SK-N-SH (cell line): ENCODE measurements around the gene KCNQ5. TPM values are rescaled to one million over a fixed set of nuclear protein-coding genes. Genes with fewer than 3 reads are reported as not detected.

Source experiments
- CTCF ChIA-PET: fragments of 300-600, 350-600 bp; formaldehyde crosslinking; extraction: SDS; loops from one replicate; lab custom pipeline; 2021; lab: Yijun Ruan, JAX
- POLR2A ChIA-PET: fragments of 350-600 bp; sonication (Branson Sonifier 250); formaldehyde crosslinking; extraction: SDS; loops from one replicate; lab custom pipeline; 2020; ENCODE audit warnings: antibody characterized with exemption, inconsistent platforms; lab: Yijun Ruan, JAX
- DNase-seq: peaks from one replicate; pipeline ENCODE4 v3.0.0; 2012
- H2AFZ ChIP-seq: fragments of 200-600 bp; sonication (generic); 2 replicates; pipeline ENCODE4 v1.8.1; 2016; ENCODE audit warnings: antibody characterized with exemption, mild to moderate bottlenecking, low read depth
- H3F3A ChIP-seq: fragments of 200-600 bp; sonication (generic); replicated peaks from 2 replicates; pipeline ENCODE3; 2016; ENCODE audit warnings: antibody characterized with exemption, mild to moderate bottlenecking; ENCODE audit not compliant: insufficient read depth
- H3K27ac ChIP-seq, 2 experiments: fragments of 200-500 bp in 1 of 2; fragments of 200-600 bp in 1 of 2; sonication (Bioruptor generic) in 1 of 2; sonication (generic), shearing (Covaris generic) in 1 of 2; 2 replicates each; pipeline versions ENCODE4 v1.5.1 to v1.6.1; 2014 to 2016; ENCODE audit warnings: low read depth in 2 of 2, inconsistent platforms in 1 of 2, low read length in 1 of 2, mild to moderate bottlenecking in 1 of 2, mixed read lengths in 1 of 2
- H3K27me3 ChIP-seq: fragments of 200-600 bp; sonication (generic), shearing (Covaris generic); 2 replicates; pipeline ENCODE4 v1.6.1; 2016; ENCODE audit warnings: mixed run types; ENCODE audit not compliant: insufficient read depth
- H3K36me3 ChIP-seq, 2 experiments: fragments of 200-500 bp in 1 of 2; fragments of 200-600 bp in 1 of 2; sonication (Bioruptor generic) in 1 of 2; sonication (generic) in 1 of 2; replicated peaks in 1 of 2; 2 replicates each; pipeline versions ENCODE3 to v1.5.1; 2014 to 2016; ENCODE audit warnings: low read length in 1 of 2, mild to moderate bottlenecking in 1 of 2; ENCODE audit not compliant: insufficient read depth in 2 of 2, control insufficient read depth in 1 of 2
- H3K4me1 ChIP-seq, 2 experiments: fragments of 200-500 bp in 1 of 2; fragments of 200-600 bp in 1 of 2; sonication (Bioruptor generic) in 1 of 2; sonication (generic), shearing (Covaris generic) in 1 of 2; 2 replicates each; pipeline versions ENCODE4 v1.5.1 to v1.6.1; 2014 to 2016; ENCODE audit warnings: low read depth in 1 of 2, low read length in 1 of 2, mixed run types in 1 of 2; ENCODE audit not compliant: insufficient read depth in 2 of 2, control insufficient read depth in 1 of 2
- H3K4me2 ChIP-seq: fragments of 200-600 bp; sonication (generic), shearing (Covaris generic); 2 replicates; pipeline ENCODE4 v1.6.1; 2017; ENCODE audit warnings: mixed run types
- H3K4me3 ChIP-seq, 2 experiments: fragments of 200-500 bp in 1 of 2; fragments of 200-600 bp in 1 of 2; sonication (Bioruptor generic) in 1 of 2; sonication (generic), shearing (Covaris generic) in 1 of 2; 2 replicates each; pipeline versions ENCODE4 v1.5.1 to v1.8.1; 2014 to 2016; ENCODE audit warnings: low read depth in 2 of 2, inconsistent platforms in 1 of 2, low read length in 1 of 2, mild to moderate bottlenecking in 1 of 2, mixed read lengths in 1 of 2, moderate library complexity in 1 of 2
- H3K79me2 ChIP-seq: fragments of 200-600 bp; sonication (generic); 2 replicates; pipeline ENCODE4 v1.8.1; 2017; ENCODE audit warnings: mild to moderate bottlenecking; ENCODE audit not compliant: insufficient read depth
- H3K9ac ChIP-seq: fragments of 200-600 bp; sonication (generic); 2 replicates; pipeline ENCODE4 v1.6.1; 2017; ENCODE audit warnings: mixed run types
- H3K9me2 ChIP-seq: fragments of 200-600 bp; sonication (generic); 2 replicates; pipeline ENCODE4 v1.6.1; 2017; ENCODE audit warnings: mixed run types
- H3K9me3 ChIP-seq: fragments of 200-600 bp; sonication (generic); 2 replicates; pipeline ENCODE4 v1.6.1; 2017; ENCODE audit warnings: mixed run types, mild to moderate bottlenecking, moderate library complexity
- H4K20me1 ChIP-seq: fragments of 200-600 bp; sonication (generic); 2 replicates; pipeline ENCODE4 v1.6.1; 2017; ENCODE audit warnings: mild to moderate bottlenecking, mixed run types; ENCODE audit not compliant: insufficient read depth
- CHD2 ChIP-seq: fragments of 150-350 bp; IDR thresholded peaks from 2 replicates; pipeline ENCODE4 v1.6.1; 2018; ENCODE audit warnings: low read length; ENCODE audit not compliant: partially characterized antibody
- ELF1 ChIP-seq: IDR thresholded peaks from 2 replicates; pipeline ENCODE4 v1.4.0; 2012
- EP300 ChIP-seq, 2 experiments: IDR thresholded peaks; 2 replicates each; pipeline versions ENCODE4 v1.4.0 to v1.6.1; 2012; ENCODE audit warnings: borderline replicate concordance in 1 of 2, low read depth in 1 of 2, low read length in 1 of 2
- EZH2phosphoT487 ChIP-seq: fragments of 200-600 bp; sonication (generic); IDR thresholded peaks from 2 replicates; pipeline ENCODE4 v1.6.1; 2017; ENCODE audit warnings: low read depth, mixed run types, mild to moderate bottlenecking, antibody characterized with exemption, moderate library complexity, borderline replicate concordance
- FOSL2 ChIP-seq: IDR thresholded peaks from 2 replicates; pipeline ENCODE4 v1.4.0; 2012; ENCODE audit warnings: low read depth, mild to moderate bottlenecking, moderate library complexity, borderline replicate concordance
- FOXM1 ChIP-seq: IDR thresholded peaks from 2 replicates; pipeline ENCODE4 v1.4.0; 2012; ENCODE audit warnings: low read depth, mild to moderate bottlenecking
- JUND ChIP-seq: IDR thresholded peaks from 2 replicates; pipeline ENCODE4 v1.4.0; 2012
- MEF2A ChIP-seq: IDR thresholded peaks from 2 replicates; pipeline ENCODE4 v1.4.0; 2012; ENCODE audit warnings: low read depth, borderline replicate concordance
- NFIC ChIP-seq: IDR thresholded peaks from 2 replicates; pipeline ENCODE4 v1.4.0; 2012; ENCODE audit warnings: borderline replicate concordance
- RAD21 ChIP-seq: IDR thresholded peaks from 2 replicates; pipeline ENCODE4 v1.6.1; 2012; ENCODE audit warnings: mild to moderate bottlenecking, low read length
- REST ChIP-seq: IDR thresholded peaks from 2 replicates; pipeline ENCODE4 v1.6.1; 2012; ENCODE audit warnings: mild to moderate bottlenecking, low read depth, low read length, moderate library complexity
- RFX5 ChIP-seq: IDR thresholded peaks from 2 replicates; pipeline ENCODE4 v1.6.1; 2012; ENCODE audit warnings: mild to moderate bottlenecking, improper control_type of control experiment, low read length
- RXRA ChIP-seq: IDR thresholded peaks from 2 replicates; pipeline ENCODE4 v1.4.0; 2012; ENCODE audit warnings: low read depth, mild to moderate bottlenecking, borderline replicate concordance
- SIN3A ChIP-seq: IDR thresholded peaks from 2 replicates; pipeline ENCODE4 v1.6.1; 2012; ENCODE audit warnings: low read depth, mild to moderate bottlenecking, low read length, moderate library complexity, borderline replicate concordance
- TAF1 ChIP-seq: IDR thresholded peaks from 2 replicates; pipeline ENCODE4 v1.6.1; 2012; ENCODE audit warnings: low read depth, mild to moderate bottlenecking, low read length, moderate library complexity, borderline replicate concordance
- TCF12 ChIP-seq: IDR thresholded peaks from 2 replicates; pipeline ENCODE4 v1.4.0; 2012
- TEAD4 ChIP-seq: IDR thresholded peaks from 2 replicates; pipeline ENCODE4 v1.4.0; 2012; ENCODE audit warnings: mild to moderate bottlenecking, borderline replicate concordance; ENCODE audit not compliant: insufficient read depth
- WGBS: methylation state at CpG from one replicate; pipeline ENCODE4 v1.1.6; 2017; ENCODE audit warnings: low lambda C conversion rate; 5-methylcytosine and 5-hydroxymethylcytosine counted together
- polyA plus RNA-seq, 3 experiments: library from polyadenylated mRNA; depleted of rRNA; stranded (reverse); fragments of >200 nt; gene quantifications; 2 replicates each; pipeline ENCODE4 v1.2.3, GENCODE V29; 2012
- TF ChIP-seq, protein P1 (sequence below): fragments of 150-350 bp; IDR thresholded peaks from 2 replicates; pipeline ENCODE4 v1.6.1; 2016; ENCODE audit warnings: mild to moderate bottlenecking, low read depth, low read length
- TF ChIP-seq, protein P2 (sequence below): IDR thresholded peaks from 2 replicates; pipeline ENCODE4 v1.4.0; 2012; ENCODE audit warnings: low read depth
- TF ChIP-seq, protein P3 (sequence below): IDR thresholded peaks from 2 replicates; pipeline ENCODE4; 2012
- TF ChIP-seq, protein P4 (sequence below): fragments of 150-350 bp; IDR thresholded peaks from 2 replicates; pipeline ENCODE4 v1.6.1; 2017; ENCODE audit warnings: antibody characterized with exemption, low read length, low read depth, borderline replicate concordance

The KCNQ5 gene
- polyA plus RNA-seq, 1 of the 3 experiments (the other 2 are of a cell fraction): 3.2 TPM

- TF ChIP-seq, protein P1, sequence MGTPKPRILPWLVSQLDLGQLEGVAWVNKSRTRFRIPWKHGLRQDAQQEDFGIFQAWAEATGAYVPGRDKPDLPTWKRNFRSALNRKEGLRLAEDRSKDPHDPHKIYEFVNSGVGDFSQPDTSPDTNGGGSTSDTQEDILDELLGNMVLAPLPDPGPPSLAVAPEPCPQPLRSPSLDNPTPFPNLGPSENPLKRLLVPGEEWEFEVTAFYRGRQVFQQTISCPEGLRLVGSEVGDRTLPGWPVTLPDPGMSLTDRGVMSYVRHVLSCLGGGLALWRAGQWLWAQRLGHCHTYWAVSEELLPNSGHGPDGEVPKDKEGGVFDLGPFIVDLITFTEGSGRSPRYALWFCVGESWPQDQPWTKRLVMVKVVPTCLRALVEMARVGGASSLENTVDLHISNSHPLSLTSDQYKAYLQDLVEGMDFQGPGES: no peak
- TF ChIP-seq ELF1: no peak
- no peak for TF ChIP-seq RAD21
- no peak for TF ChIP-seq SIN3A
- no peak for TF ChIP-seq NFIC
- TF ChIP-seq, protein P2, sequence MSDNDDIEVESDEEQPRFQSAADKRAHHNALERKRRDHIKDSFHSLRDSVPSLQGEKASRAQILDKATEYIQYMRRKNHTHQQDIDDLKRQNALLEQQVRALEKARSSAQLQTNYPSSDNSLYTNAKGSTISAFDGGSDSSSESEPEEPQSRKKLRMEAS: no peak
- TF ChIP-seq RFX5: no peak
- TF ChIP-seq, protein P3, sequence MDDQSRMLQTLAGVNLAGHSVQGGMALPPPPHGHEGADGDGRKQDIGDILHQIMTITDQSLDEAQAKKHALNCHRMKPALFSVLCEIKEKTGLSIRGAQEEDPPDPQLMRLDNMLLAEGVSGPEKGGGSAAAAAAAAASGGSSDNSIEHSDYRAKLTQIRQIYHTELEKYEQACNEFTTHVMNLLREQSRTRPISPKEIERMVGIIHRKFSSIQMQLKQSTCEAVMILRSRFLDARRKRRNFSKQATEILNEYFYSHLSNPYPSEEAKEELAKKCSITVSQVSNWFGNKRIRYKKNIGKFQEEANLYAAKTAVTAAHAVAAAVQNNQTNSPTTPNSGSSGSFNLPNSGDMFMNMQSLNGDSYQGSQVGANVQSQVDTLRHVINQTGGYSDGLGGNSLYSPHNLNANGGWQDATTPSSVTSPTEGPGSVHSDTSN: peak; percentile 42; the same call in 1 of the 2 replicates
- TF ChIP-seq TCF12: 0 out of 2 replicates have a peak, but pooled peaks have one; percentile 19
Observed at GRCh38 chr6:73234733-73235132, 612.9 kb downstream of the KCNQ5 start (continued).

DNA sequence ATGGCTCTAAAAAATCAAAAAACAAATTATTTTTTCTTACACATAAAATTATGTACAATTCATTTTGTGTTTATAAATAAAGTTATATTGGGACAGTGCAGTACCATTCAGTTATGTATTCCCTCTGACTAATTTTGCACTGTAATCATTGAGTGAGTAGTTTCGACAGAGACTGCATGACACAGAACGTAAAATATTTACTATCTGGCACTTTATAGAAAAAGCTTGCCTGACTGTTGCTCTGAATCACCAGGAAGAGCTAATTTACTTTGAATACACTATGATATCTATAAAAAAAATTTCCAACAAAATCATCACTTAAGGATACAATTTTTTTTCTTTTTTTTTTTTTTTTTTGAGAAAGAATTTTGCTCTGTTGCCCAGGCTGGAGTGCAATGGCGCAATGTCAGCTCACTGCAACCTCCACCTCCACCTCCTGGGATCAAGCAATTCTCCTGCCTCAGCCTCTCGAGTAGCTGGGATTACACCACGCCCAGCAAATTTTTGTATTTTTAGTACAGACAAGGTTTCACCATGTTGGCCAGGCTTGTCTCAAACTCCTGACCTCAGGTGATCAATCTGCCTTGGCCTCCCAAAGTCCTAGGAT is 614.4 kb downstream of the KCNQ5 start:
- no peaks in the 10 kb centered on the region for H3K9me3 ChIP-seq
- no peak overlapping the region for H3K4me2 ChIP-seq
- 48% methylated on average over 5 of the region's 5 CpGs for WGBS
- no peak for DNase-seq
- CTCF ChIA-PET: no interaction called here
- TF ChIP-seq MEF2A: peak; percentile 42; the same call in 1 of the 2 replicates
- 0 out of 2 replicates have a peak, but pooled peaks have one; percentile 18 for TF ChIP-seq TEAD4
- TF ChIP-seq FOSL2: peak; percentile 74
- no peak for TF ChIP-seq EZH2phosphoT487
- peak in 1 of 2 experiments; percentile 52; a peak in 1 of 4 replicates for TF ChIP-seq EP300 (IDR thresholded peaks at IDR 0.05; ENCODE audit: borderline replicate concordance in 1 of 2, low read depth in 1 of 2, low read length in 1 of 2)
- TF ChIP-seq, protein P2: no peak
- no peak for TF ChIP-seq CHD2
- TF ChIP-seq FOXM1: no peak
- peak; percentile 54 for TF ChIP-seq JUND
- 0 out of 2 replicates have a peak, but pooled peaks have one; percentile 17 for TF ChIP-seq RXRA
- TF ChIP-seq NFIC: peak; percentile 51; the same call in 1 of the 2 replicates
- TF ChIP-seq, protein P4, sequence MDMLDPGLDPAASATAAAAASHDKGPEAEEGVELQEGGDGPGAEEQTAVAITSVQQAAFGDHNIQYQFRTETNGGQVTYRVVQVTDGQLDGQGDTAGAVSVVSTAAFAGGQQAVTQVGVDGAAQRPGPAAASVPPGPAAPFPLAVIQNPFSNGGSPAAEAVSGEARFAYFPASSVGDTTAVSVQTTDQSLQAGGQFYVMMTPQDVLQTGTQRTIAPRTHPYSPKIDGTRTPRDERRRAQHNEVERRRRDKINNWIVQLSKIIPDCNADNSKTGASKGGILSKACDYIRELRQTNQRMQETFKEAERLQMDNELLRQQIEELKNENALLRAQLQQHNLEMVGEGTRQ: no peak
- TF ChIP-seq, protein P3: peak; percentile 57
- TF ChIP-seq TAF1: no peak
- no peak for TF ChIP-seq SIN3A
- no peak for TF ChIP-seq ELF1
- TF ChIP-seq REST: no peak
- TF ChIP-seq TCF12: peak; percentile 59
- TF ChIP-seq, all 33 proteins: peak for 9
- H3K4me3 ChIP-seq: no peak overlapping the region
- no peaks in the 10 kb centered on the region for H3K27me3 ChIP-seq
- H3K36me3 ChIP-seq: no peaks in the 10 kb centered on the region
- H3K27ac ChIP-seq: peak overlapping the region in 1 of 2 experiments; percentile 30; a peak in 1 of 4 replicates
- H3K9me2 ChIP-seq: no peaks in the 10 kb centered on the region
- no peak overlapping the region for H2AFZ ChIP-seq
- POLR2A ChIA-PET: interaction anchor here (0.7 kb wide), 2 partner anchors 8 to 9 kb away, joined by 3 to 6 read pairs; no protein-coding TSS in a partner anchor
- H3K4me1 ChIP-seq: peaks cover 0 to 16% of the 10 kb centered on the region in 2 experiments; a peak in 1 of 4 replicates
- H4K20me1 ChIP-seq: no peaks in the 10 kb centered on the region
- H3K79me2 ChIP-seq: no peaks in the 10 kb centered on the region
- H3K9ac ChIP-seq: no peak overlapping the region
- H3F3A ChIP-seq: peaks cover 10% of the 10 kb centered on the region
